ENCODE results near the gene CPXM1.

DNA sequence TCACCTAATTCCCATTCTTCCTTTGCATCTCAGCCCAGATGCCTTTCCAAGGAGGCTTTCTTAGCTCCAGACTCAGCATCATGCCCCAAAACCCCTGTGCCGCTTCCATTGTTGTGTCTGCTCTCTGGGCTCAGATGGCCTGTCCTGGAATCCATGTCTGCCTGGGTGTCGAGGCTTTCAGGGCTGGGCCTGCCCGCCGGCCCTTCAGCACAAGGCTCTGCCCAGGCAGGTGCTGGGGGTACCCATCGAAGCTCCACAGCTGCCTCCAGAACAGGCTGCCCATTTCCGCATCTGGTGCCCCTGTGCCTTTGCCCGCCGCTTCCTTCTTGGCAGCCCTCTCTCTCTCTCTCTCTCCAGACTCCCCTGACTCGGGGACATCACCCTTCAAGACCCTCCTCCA lies 1.2 kb downstream of the CPXM1 start:
- TF ChIP-seq BMI1 (IDR thresholded peaks at IDR 0.05; ENCODE audit: low read length) (no peak), TBL1XR1 (IDR thresholded peaks at IDR 0.05; ENCODE audit: low read length in 2 of 2) (no peak), TAF7 (tag; IDR thresholded peaks at IDR 0.05) (no peak), THRA (IDR thresholded peaks at IDR 0.05) (no peak), EZH2 (IDR thresholded peaks at IDR 0.05; ENCODE audit: borderline replicate concordance, low read depth, low read length) (no peak), CBFA2T2 (conservative IDR thresholded peaks at IDR 0.05) (no peak), JUND (IDR thresholded peaks at IDR 0.05; ENCODE audit: borderline replicate concordance, low read depth, low read length) (no peak), JUND (tag; IDR thresholded peaks at IDR 0.05; ENCODE audit: borderline replicate concordance, low read depth, low read length) (no peak), CEBPB (tag; IDR thresholded peaks at IDR 0.05) (no peak), HDGF (IDR thresholded peaks at IDR 0.05) (no peak), ATF7 (IDR thresholded peaks at IDR 0.05) (no peak), CREB3L1 (IDR thresholded peaks at IDR 0.05; ENCODE audit: borderline replicate concordance, low read depth) (no peak)

Data from K562 (cell line).